GM12878 (cell line): ENCODE results near the gene BRAT1. TPM values are rescaled to one million over a fixed set of nuclear protein-coding genes. Genes with fewer than 3 reads are reported as not detected.

ENCODE experiments used
- ATAC-seq: fragments of 200-7000 bp; cut with Tn5 transposase; 3 replicates; pipeline ENCODE4 v1.9.1; 2020; ENCODE audit warnings: mild to moderate bottlenecking, moderate library complexity
- BruUV-seq: library from RNA; stranded (reverse); fragments of 400-500 nt; replicated peaks from 2 replicates; lab custom pipeline; 2021; lab: Mats Ljungman, UMichigan
- CTCF ChIA-PET: fragments of 300-600 bp; sonication (Branson Sonifier 250); formaldehyde crosslinking; extraction: SDS; loops from one replicate; lab custom pipeline; 2021; ENCODE audit warnings: inconsistent platforms; lab: Yijun Ruan, JAX
- POLR2A ChIA-PET: fragments of 350-600 bp; formaldehyde crosslinking; extraction: SDS; loops from one replicate; lab custom pipeline; 2021; ENCODE audit warnings: inconsistent platforms; lab: Charles Lee
- RAD21 ChIA-PET: fragments of 300-600 bp; sonication (Branson Sonifier 250); formaldehyde crosslinking; loops from one replicate; lab custom pipeline; 2023; ENCODE audit warnings: antibody characterized with exemption; ENCODE audit not compliant: unreplicated experiment; lab: Charles Lee
- SMC1A ChIA-PET: fragments of 300-600 bp; sonication (Branson Sonifier 250); formaldehyde crosslinking; loops from one replicate; lab custom pipeline; 2023; ENCODE audit not compliant: unreplicated experiment, uncharacterized antibody; lab: Charles Lee
- DNase-seq: peaks from one replicate; pipeline ENCODE4 v3.0.0-alpha.2; 2011; ENCODE audit warnings: low read depth, low spot score
- FAIRE-seq: peaks from 3 replicates; lab custom pipeline; 2011; peaks lifted over from hg19 to GRCh38; lab: Jason Lieb, UNC
- H2AFZ ChIP-seq: 2 replicates; pipeline ENCODE4 v1.6.0; 2011; ENCODE audit warnings: low read depth, low read length, control low read depth; ENCODE audit not compliant: control insufficient read depth
- H3K27ac ChIP-seq: 2 replicates; pipeline ENCODE4 v1.5.1; 2011; ENCODE audit warnings: control low read depth; ENCODE audit not compliant: control insufficient read depth, insufficient read depth
- H3K27me3 ChIP-seq, 2 experiments: replicated peaks in 1 of 2; 2 replicates each; pipeline versions ENCODE4 v1.6.0 to v1.6.1; 2011; ENCODE audit warnings: low read length in 1 of 2; ENCODE audit not compliant: control insufficient read depth in 2 of 2, insufficient read depth in 2 of 2
- H3K36me3 ChIP-seq, 2 experiments: 2 replicates each; pipeline ENCODE4 v1.5.1; 2011; ENCODE audit warnings: low read length in 1 of 2; ENCODE audit not compliant: control insufficient read depth in 2 of 2, insufficient read depth in 2 of 2
- H3K4me1 ChIP-seq: 2 replicates; pipeline ENCODE4 v1.6.1; 2011; ENCODE audit warnings: mild to moderate bottlenecking, low read length, moderate library complexity, mixed read lengths; ENCODE audit not compliant: control insufficient read depth, insufficient read depth
- H3K4me2 ChIP-seq: 2 replicates; pipeline ENCODE4 v1.6.0; 2011; ENCODE audit warnings: control low read depth; ENCODE audit not compliant: control insufficient read depth, insufficient read depth
- H3K4me3 ChIP-seq: fragments of 200-600 bp; sonication (generic); 2 replicates; pipeline ENCODE4 v1.5.1; 2016
- H3K79me2 ChIP-seq: 2 replicates; pipeline ENCODE4 v1.6.0; 2011; ENCODE audit warnings: low read length; ENCODE audit not compliant: control insufficient read depth, insufficient read depth
- H3K9ac ChIP-seq: 2 replicates; pipeline ENCODE4 v1.8.0; 2011; ENCODE audit warnings: low read length, control low read depth, mixed read lengths; ENCODE audit not compliant: control insufficient read depth, insufficient read depth
- H3K9me3 ChIP-seq: replicated peaks from 3 replicates; pipeline ENCODE4 v1.5.1; 2011; ENCODE audit warnings: mild to moderate bottlenecking, low read length; ENCODE audit not compliant: control insufficient read depth, insufficient read depth
- H4K20me1 ChIP-seq: 2 replicates; pipeline ENCODE4 v1.6.0; 2011; ENCODE audit not compliant: control insufficient read depth, insufficient read depth
- ATF3 ChIP-seq: IDR thresholded peaks from 2 replicates; pipeline ENCODE4 v1.6.1; 2011; ENCODE audit warnings: low read depth, mild to moderate bottlenecking, low read length, moderate library complexity, borderline replicate concordance; ENCODE audit errors: extremely low read depth
- BMI1 ChIP-seq: fragments of 450-650 bp; IDR thresholded peaks from 2 replicates; pipeline ENCODE4 v1.6.1; 2016; ENCODE audit warnings: mild to moderate bottlenecking, moderate library complexity, borderline replicate concordance
- CREM ChIP-seq: IDR thresholded peaks from 2 replicates; pipeline ENCODE4 v1.6.1; 2014; ENCODE audit warnings: antibody characterized with exemption, low read depth
- FOS ChIP-seq: IDR thresholded peaks from 3 replicates; pipeline ENCODE4 v1.6.1; 2011; ENCODE audit warnings: borderline replicate concordance; ENCODE audit not compliant: insufficient read length; ENCODE audit errors: extremely low read depth
- HCFC1 ChIP-seq: fragments of 150-350 bp; IDR thresholded peaks from 2 replicates; pipeline ENCODE4 v1.6.1; 2014; ENCODE audit warnings: low read length
- MYB ChIP-seq: fragments of 150-350 bp; IDR thresholded peaks from 2 replicates; pipeline ENCODE4 v1.6.1; 2014; ENCODE audit warnings: mild to moderate bottlenecking, low read depth, low read length, borderline replicate concordance
- NBN ChIP-seq: fragments of 450-650 bp; IDR thresholded peaks from 2 replicates; pipeline ENCODE4 v1.6.1; 2016
- NR2C2 ChIP-seq: IDR thresholded peaks from 2 replicates; pipeline ENCODE4 v1.6.1; 2011; ENCODE audit warnings: borderline replicate concordance, low read depth; ENCODE audit not compliant: control insufficient read depth, insufficient read length
- PML ChIP-seq: IDR thresholded peaks from 2 replicates; pipeline ENCODE4 v1.6.1; 2012; ENCODE audit warnings: low read length, inconsistent platforms
- RAD21 ChIP-seq: IDR thresholded peaks from 2 replicates; pipeline ENCODE4 v1.6.1; 2011; ENCODE audit warnings: mild to moderate bottlenecking, low read depth, low read length, moderate library complexity; ENCODE audit not compliant: insufficient read depth
- RCOR1 ChIP-seq: conservative IDR thresholded peaks from 2 replicates; pipeline ENCODE4 v1.6.1; 2012; ENCODE audit warnings: low read depth, low read length, improper control_type of control experiment
- SMC3 ChIP-seq: IDR thresholded peaks from 2 replicates; pipeline ENCODE4 v1.6.1; 2011; ENCODE audit warnings: low read length, improper control_type of control experiment, borderline replicate concordance
- SPI1 ChIP-seq: IDR thresholded peaks from 2 replicates; pipeline ENCODE4 v1.6.1; 2011; ENCODE audit warnings: low read depth, mild to moderate bottlenecking, low read length, moderate library complexity, borderline replicate concordance; ENCODE audit not compliant: insufficient read depth
- TCF3 ChIP-seq: IDR thresholded peaks from 2 replicates; pipeline ENCODE4 v1.6.1; 2012; ENCODE audit warnings: low read depth, mild to moderate bottlenecking, low read length, borderline replicate concordance; ENCODE audit not compliant: insufficient read depth
- ZNF384 ChIP-seq: IDR thresholded peaks from 2 replicates; pipeline ENCODE4 v1.6.1; 2012; ENCODE audit warnings: low read depth, mild to moderate bottlenecking, low read length, improper control_type of control experiment, borderline replicate concordance
- WGBS: methylation state at CpG from one replicate; pipeline ENCODE4 v1.1.6; 2016; ENCODE audit warnings: low lambda C conversion rate; ENCODE audit not compliant: insufficient replicate concordance, insufficient coverage; ENCODE audit errors: missing lambda C conversion rate; 5-methylcytosine and 5-hydroxymethylcytosine counted together
- in situ Hi-C: fragments of 300-500 bp; cut with MboI; formaldehyde crosslinking; loops from 9 replicates; pipeline ENCODE4 v1.14.3; 2018; ENCODE audit warnings: mixed read lengths
- intact Hi-C: fragments of 100-400 bp; cut with micrococcal nuclease; formaldehyde crosslinking; loops from one replicate; pipeline ENCODE4 v1.14.2; 2022; ENCODE audit not compliant: unreplicated experiment
- polyA plus RNA-seq, 11 experiments: library from polyadenylated mRNA; depleted of rRNA in 4 of 11; unstranded in 6 of 11; stranded (reverse) in 5 of 11; fragments of >200 nt; fragmentation: Nextera tagmentation in 4 of 11; fragmentation: Illumina TruSeq in 1 of 11; extraction: Ambion mirVana in 4 of 11; extraction: Trizol in 1 of 11; gene quantifications; 1 replicate in 1 of 11; 2 replicates in 10 of 11; pipeline versions ENCODE4 v1.2.1 to v1.2.3, GENCODE V29; 2011 to 2016; ENCODE audit warnings: inconsistent platforms in 2 of 11, missing spikeins in 2 of 11, low read depth in 1 of 11
- total RNA-seq, 4 experiments: library from RNA; depleted of rRNA in 3 of 4; stranded (reverse); fragments of >200 nt in 3 of 4; fragmentation: Illumina TruSeq in 1 of 4; extraction: Trizol in 1 of 4; gene quantifications; 2 replicates each; pipeline versions ENCODE4 v1.2.1 to v1.2.3, GENCODE V29; 2013 to 2021
- TF ChIP-seq, protein P1 (sequence below): IDR thresholded peaks from 2 replicates; pipeline ENCODE4 v1.6.1; 2011; ENCODE audit warnings: mild to moderate bottlenecking, low read depth, low read length, moderate library complexity; ENCODE audit not compliant: insufficient replicate concordance

Gene BRAT1
- total and polyA plus RNA-seq, 10 of the 15 experiments (the other 5 are each of a cell fraction or from before 2014, with no cell fraction given), result 0.13 to 53.3 (median 16.0) TPM

DNA sequence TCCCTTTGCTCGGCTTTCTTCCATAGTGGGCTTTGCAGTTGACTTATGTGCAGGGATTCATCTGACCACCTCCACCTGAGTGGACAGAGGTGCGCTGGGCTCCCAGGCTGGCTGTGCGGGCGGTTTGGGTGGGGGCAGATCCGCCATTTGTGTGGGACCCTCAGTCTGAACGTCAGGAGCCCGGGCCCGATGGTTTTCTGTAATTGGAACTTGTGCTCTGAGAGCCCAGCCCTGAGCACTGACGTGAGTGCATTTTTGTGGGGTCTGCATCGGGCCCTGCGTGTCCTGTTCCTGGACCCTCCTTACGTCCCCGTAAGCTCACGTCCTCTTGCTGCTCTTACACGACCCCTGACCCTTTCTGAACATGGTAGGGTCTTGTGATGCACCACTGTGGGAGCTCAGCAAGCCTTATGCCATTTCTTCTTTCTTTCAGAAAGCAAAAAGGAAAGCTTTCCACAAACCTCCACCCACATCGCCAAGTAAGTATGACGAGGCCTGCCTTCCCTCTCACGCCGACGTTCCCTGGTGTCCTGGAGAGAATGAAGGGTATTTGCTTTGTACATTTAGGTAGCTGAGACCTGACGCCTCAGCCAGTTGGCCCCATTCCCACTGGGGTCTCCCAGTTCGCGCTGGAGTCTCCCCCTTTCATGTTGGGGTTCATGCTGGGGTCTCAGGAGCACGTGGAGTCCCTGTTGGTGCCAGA lies 13.3 kb upstream of the BRAT1 start (continued):
- TF ChIP-seq CREM (no peak), ATF3 (no peak)

- 32% methylated on average over 16 of the region's 16 CpGs for WGBS
- Histone ChIP-seq H3K4me2 (peak overlapping the region; percentile 64), H2AFZ (no peak overlapping the region), H3K4me1 (peaks cover 23% of the 10 kb centered on the region), H3K79me2 (no peaks in the 10 kb centered on the region), H3K4me3 (0 out of 2 replicates have a peak overlapping the region, but pooled peaks have one; percentile 54), H3K9me3 (no peaks in the 10 kb centered on the region), H3K9ac (no peak overlapping the region), H3K27ac (no peak overlapping the region), H4K20me1 (no peaks in the 10 kb centered on the region), H3K27me3 (no peaks in the 10 kb centered on the region), H3K36me3 (no peaks in the 10 kb centered on the region; a peak in 1 of 4 replicates)
- intact Hi-C loops, result loop anchor here (2.0 to 5.0 kb wide), 4 partner anchors 63 to 141 kb away; partner anchors contain the start of gene TTYH3
- CTCF ChIA-PET, result interaction anchor here (0.5 to 3.7 kb wide), 26 partner anchors 8 to 631 kb away, joined by 3 to 28 read pairs (median 4); partner anchors contain the start of genes IQCE and TTYH3
- peak; percentile 69 for ATAC-seq
- FAIRE-seq, result peak; percentile 59
- SMC1A ChIA-PET, result interaction anchor here (0.7 to 3.7 kb wide), 14 partner anchors 8 to 254 kb away, joined by 3 to 29 read pairs (median 4); partner anchors contain the start of gene IQCE
- no peak for DNase-seq
- in situ Hi-C loops, result no loop called here
- POLR2A ChIA-PET, result interaction anchor here (0.9 kb wide), 2 partner anchors 114 to 212 kb away, joined by 3 read pairs; no protein-coding TSS in a partner anchor
- RAD21 ChIA-PET, result interaction anchor here (0.8 to 3.1 kb wide), 7 partner anchors 46 to 143 kb away, joined by 3 to 28 read pairs (median 4); no protein-coding TSS in a partner anchor
- BruUV-seq, result no TSS peak
- TF ChIP-seq FOS (no peak), TCF3 (no peak), SPI1 (peak; percentile 5; the same call in 1 of the 2 replicates), NBN (no peak), SMC3 (peak; percentile 36; the same call in 1 of the 2 replicates), BMI1 (no peak), PML (no peak), ZNF384 (no peak), MYB (no peak), RCOR1 (no peak), HCFC1 (no peak), NR2C2 (no peak), RAD21 (peak; percentile 56)
- TF ChIP-seq, protein P1, sequence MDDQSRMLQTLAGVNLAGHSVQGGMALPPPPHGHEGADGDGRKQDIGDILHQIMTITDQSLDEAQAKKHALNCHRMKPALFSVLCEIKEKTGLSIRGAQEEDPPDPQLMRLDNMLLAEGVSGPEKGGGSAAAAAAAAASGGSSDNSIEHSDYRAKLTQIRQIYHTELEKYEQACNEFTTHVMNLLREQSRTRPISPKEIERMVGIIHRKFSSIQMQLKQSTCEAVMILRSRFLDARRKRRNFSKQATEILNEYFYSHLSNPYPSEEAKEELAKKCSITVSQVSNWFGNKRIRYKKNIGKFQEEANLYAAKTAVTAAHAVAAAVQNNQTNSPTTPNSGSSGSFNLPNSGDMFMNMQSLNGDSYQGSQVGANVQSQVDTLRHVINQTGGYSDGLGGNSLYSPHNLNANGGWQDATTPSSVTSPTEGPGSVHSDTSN, result no peak
These were observed 12.5 kb upstream of the BRAT1 start for GRCh38 chr7:2567679-2568278.
